NCI-H146 (cell line): Measurements from ENCODE around the gene DISC1.
A peak's percentile ranks its signal among the peaks of the same experiment; 100 is the strongest.

Experiments
- DNase-seq: peaks from one replicate; lab custom pipeline; 2025; lab: John Stamatoyannopoulos, UW

DISC1 gene

GRCh38 chr1:232005300-232005699 lies 378.7 kb downstream of the DISC1 start:
- DNase-seq: no peak

- DNase-seq: no peak
Measured at GRCh38 chr1:232009741-232010140, 383.2 kb downstream of the DISC1 start.

GRCh38 chr1:232011961-232012360 lies 385.4 kb downstream of the DISC1 start:
- DNase-seq: no peak

- peak; percentile 97 for DNase-seq
Measured at GRCh38 chr1:232012773-232013386, 386.3 kb downstream of the DISC1 start.

GRCh38 chr1:232014941-232015340 lies 388.4 kb downstream of the DISC1 start:
- peak; percentile 80 for DNase-seq

GRCh38 chr1:232016616-232017015 lies 390.0 kb downstream of the DISC1 start:
- no peak for DNase-seq

GRCh38 chr1:232017057-232017456 lies 390.5 kb downstream of the DISC1 start:
- DNase-seq: no peak

GRCh38 chr1:232017759-232018158 lies 391.2 kb downstream of the DISC1 start:
- DNase-seq: no peak

GRCh38 chr1:232018231-232019025 lies 391.8 kb downstream of the DISC1 start:
- no peak for DNase-seq

- DNase-seq: no peak
Measured at GRCh38 chr1:232019026-232019340, 392.4 kb downstream of the DISC1 start.

- DNase-seq: no peak
Measured at GRCh38 chr1:232020352-232020751, 393.8 kb downstream of the DISC1 start.

- peak; percentile 12 for DNase-seq
Measured at GRCh38 chr1:232029315-232029714, 402.7 kb downstream of the DISC1 start.

GRCh38 chr1:232031156-232031555 lies 404.6 kb downstream of the DISC1 start:
- DNase-seq: no peak

- DNase-seq: peak; percentile 80
Measured at GRCh38 chr1:232033285-232033684, 406.7 kb downstream of the DISC1 start.

GRCh38 chr1:232034556-232034955 lies 408.0 kb downstream of the DISC1 start:
- DNase-seq: no peak

GRCh38 chr1:232036181-232036933 lies 409.8 kb downstream of the DISC1 start:
- DNase-seq: no peak

GRCh38 chr1:232037774-232038388 lies 411.3 kb downstream of the DISC1 start:
- peak; percentile 9 for DNase-seq

GRCh38 chr1:232038706-232039677 lies 412.4 kb downstream of the DISC1 start:
- DNase-seq: peak; percentile 30

GRCh38 chr1:232040260-232040659 lies 413.7 kb downstream of the DISC1 start:
- no peak for DNase-seq

- no peak for DNase-seq
Measured at GRCh38 chr1:232044728-232045127, 418.1 kb downstream of the DISC1 start.
